NCI-H460 (cell line): ENCODE measurements around the gene FGFRL1. TPM values are rescaled to one million over a fixed set of nuclear protein-coding genes. Genes with fewer than 3 reads are reported as not detected.
"Not testable (repeated sequence)": the region's sequence is repeated elsewhere in the genome, so short reads cannot be mapped to it uniquely, and the experiment has no call there.

ENCODE experiments used
- DNase-seq: peaks from one replicate; pipeline ENCODE4 v3.0.0-alpha.2; 2016; ENCODE audit warnings: low read depth; ENCODE audit errors: extremely low read depth
- total RNA-seq: library from RNA; depleted of rRNA; stranded (reverse); fragments of >200 nt; shearing (Covaris generic); gene quantifications from 2 replicates; pipeline ENCODE4 v1.2.3, GENCODE V29; 2014

Gene FGFRL1
- total RNA-seq, 1 experiment from 2014 or later = 16.8 TPM

DNA sequence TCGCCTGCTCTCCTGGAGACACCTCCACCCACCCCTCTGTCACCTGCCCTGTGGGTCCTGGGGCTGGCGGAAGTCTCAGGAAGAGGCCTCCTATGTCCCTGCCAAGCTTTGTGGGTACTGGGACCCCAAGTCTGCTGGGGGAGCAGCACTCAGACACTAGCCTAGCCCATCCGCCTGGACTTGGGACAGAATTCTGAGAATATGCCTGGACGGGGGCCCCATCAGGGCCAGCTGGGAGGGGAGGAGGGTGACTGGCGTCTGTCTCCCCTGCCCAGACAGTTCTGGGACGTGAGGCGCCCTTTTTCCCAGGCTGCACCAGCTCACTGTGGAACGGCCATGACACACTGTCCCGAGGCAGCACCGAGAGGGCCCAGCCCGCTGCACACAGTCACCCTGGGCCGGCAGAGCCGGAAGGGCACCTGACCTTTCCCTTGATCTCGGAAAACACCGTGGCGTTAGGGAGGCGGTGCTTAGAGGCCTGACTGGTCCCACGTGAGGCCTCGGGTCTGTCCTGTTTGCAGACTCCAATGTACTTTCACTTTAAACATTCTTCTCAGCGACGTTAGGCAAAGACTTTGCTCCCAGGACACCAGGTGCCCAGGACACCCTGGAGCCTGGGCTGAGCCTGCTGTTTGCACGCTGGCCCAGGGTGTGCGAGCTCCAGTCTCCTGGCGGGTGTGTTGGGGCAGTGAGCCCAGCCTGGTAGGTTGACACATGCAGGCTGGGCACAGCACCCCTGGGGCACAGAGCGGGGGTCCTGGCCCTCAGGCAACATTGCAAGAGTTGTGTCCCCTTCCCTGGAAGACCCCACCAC is 18.9 kb upstream of the FGFRL1 start:
- peak; percentile 45 for DNase-seq

DNA sequence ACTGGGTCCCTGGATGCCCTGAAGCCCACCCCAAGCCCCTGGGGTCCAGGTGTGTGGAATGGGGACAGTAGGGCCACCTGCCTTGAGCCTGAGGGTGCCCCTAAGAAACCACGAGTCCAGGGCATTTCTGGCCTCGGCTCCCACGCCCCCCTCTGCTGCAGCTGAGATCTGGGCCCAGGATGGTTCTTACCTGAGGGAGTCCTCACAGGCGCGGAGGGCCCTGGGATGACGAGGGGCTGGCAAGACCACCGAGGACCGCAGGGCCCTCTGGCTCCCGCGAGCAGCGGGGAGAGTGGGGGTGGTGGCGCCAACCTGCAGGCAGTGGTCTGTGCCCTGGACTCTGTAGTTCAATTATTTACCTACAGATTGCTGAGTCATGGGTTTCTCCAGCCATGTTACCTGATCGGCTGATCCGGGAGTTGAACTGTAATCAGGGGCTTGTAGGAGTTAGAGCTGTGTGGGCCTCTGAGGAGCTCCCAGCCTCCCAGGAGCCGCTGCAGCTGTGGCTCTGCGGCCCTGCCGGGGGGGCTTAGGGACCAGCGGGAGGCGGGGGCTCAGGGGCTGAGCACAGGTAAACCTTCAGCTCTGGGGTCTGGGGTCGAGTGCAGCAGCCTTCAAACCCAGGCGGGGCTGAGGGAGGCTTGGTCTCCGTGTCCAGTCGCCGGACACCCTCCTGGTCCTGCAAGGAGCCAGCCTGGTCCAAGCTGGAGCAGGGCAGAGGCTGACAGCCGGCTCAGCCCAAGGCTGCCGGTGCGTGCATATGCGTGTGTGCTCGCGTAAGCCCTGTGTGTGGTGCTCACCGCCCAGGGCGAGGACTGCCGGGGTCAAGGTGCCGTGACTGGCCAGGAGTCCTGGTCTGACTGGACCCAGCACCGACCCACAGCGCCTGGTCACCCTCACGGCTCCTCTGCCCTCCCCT is 18.1 kb upstream of the FGFRL1 start, which contains the start of gene SLC26A1:
TSS of gene SLC26A1 (minus strand) at position 294 of the 919 bp plus-strand sequence. CDS start 1,701 bp downstream, outside the sequence.
- no peak for DNase-seq

DNA sequence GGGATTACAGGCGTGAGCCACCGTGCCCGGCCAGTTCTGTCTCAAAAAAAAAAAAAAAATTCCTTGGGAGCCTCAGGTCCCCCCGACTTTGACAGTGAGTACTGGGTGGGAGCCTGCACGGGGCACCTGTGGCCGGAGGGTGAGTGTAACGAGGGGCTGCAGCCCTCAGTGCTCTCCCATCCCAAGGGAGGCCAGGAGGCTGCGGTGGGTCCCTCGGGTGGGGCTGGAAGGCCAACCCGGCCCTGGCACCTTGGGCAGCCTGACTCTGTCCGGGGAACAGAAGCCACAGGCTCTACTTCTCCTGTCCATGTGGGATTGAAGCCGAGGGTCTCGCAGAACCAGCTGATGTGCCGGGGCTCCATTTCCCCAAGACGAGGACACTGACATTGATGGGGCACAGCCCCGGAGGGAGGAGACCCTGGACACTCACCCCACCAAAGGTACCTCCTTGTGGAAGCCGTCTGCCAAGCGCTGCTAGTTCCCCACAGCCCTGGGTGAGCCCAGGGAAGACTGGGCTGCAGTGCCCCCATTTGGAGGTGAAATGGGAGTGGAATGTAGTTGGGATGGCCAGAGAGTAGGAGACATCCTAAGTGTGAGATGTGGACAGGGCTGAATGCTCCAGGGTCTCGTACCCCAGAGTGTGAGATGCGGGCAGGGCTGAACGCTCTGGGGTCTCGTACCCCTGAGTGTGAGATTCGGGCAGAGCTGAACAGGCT is 16.0 kb upstream of the FGFRL1 start:
- DNase-seq = no peak

DNA sequence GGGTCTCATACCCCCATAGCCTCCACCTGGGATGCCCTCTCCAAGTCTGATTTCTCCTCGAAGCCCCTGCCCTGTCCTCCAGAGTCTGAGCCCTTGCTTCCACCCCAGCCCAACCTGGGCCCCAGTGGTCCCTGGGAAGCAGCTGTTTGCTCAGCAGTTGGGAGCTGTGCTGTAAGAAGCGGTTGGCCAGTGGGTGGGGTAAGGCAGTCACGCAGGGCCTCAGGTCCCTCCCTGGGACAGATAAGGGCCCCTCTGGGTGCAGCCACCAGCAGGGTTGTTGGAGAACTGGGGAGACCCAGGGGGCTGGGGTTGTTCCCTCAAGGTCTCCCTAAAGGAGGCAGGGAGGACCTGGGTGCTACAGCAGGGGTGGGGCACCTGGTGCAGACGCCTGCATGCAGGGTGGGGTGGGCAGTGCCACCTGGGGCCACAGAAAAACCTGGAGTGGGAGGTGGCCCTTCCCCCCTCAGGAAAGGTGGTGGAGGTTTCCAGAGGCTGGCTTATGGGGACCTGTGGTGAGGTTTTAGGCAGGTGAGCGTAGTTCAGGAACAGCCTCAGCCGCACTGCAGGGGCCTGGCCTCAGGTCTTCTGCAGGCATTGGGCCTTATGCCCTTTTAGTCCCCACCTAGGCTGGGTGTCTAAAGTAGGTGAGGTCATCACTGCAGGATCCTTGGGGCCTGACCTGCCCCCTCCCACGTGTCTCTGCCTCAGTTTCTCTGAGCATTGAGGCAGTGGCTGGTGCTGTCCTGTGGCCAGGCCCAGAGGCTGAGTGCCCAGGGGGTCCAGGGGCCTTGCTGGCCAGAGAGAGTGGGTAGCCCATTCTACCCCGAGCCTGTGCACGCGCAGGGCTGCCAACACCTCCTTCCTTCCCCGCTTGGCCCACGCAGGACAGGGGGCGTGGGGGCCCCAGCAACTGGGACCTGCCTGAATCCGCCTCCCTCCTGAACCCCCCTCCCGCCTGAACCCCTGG is 15.1 kb upstream of the FGFRL1 start:
- no peak for DNase-seq

DNA sequence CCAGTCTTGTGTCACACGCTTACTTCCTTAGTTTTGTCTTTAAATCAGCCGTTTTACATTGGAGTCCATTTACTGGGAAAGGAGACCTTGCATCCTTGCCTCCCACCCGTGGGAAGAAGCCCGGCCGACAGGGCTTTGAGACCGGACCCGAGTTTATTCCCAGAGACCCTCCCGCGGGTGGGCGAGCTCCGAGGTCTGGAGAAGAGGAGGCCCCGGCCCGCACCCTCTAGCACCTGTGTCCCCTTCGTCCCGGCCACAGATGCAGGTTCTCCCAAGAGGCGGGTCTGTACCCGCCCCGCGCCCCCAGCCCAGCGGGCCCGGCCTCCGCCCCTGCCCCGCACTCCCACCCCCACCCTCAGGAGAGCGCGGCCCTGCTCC is 14.4 kb upstream of the FGFRL1 start:
- DNase-seq = no peak

DNA sequence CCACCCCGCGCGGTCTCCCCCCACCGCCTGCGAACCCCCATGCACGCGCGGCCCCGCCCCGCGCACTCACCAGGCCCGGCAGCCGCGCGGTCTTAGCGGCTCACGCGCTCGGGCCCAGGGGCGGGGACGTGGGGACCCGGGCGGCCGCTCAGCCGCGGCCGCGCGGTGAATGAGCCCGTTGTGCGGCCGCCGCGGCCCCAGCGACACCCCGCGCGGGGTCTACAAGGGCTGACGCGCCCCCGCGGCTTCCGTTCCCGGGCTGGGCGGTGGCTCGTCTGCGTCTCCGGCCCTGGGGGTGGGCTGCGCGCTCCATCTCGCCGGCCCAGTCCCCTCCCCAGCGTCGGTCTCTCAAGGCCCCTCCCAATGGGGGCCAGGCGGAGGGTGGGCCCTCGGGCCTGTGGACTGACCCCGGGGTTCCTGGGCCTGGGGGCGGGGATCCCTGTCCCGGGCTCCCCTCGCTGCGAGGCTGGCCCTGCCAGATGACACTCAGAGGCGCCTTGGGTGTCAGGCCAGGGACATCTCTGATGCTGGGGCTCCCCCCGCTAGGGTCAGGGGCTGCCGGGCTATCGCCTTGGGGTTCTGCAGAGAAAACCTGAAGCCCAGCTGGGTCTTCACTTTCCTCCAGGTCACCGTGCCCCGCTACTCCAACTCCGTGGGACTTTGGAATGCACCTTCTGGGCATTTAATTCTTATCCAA is 13.9 kb upstream of the FGFRL1 start:
- no peak for DNase-seq

DNA sequence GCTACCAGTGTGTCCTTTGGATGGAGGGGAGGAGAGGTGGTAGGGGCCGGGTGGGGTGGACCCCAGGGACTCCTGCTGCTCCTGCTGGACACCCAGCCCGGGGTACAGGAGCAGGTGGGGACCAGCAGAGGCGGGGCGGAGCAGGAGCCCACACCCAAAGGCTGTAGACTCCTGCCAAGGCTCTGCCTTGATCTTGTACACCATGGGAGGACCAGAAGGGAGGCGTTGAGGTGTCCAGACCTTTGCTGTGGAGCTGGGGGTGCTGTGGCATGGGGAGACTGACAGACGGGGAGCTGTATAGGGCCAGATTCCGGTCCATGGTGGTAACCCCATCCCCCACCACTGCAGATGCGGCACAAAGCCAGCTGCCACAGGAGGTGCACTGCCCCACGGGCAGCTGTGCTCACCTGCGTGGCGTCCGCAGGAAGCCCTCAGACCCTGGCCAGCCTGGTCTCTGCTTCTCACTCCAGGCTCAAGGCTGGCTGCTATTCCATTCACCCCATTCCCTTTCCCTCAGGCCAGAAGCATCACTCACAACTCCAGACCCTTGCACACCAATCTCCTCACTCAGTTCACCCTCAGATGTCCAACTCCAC is 13.2 kb upstream of the FGFRL1 start:
- DNase-seq = no peak

DNA sequence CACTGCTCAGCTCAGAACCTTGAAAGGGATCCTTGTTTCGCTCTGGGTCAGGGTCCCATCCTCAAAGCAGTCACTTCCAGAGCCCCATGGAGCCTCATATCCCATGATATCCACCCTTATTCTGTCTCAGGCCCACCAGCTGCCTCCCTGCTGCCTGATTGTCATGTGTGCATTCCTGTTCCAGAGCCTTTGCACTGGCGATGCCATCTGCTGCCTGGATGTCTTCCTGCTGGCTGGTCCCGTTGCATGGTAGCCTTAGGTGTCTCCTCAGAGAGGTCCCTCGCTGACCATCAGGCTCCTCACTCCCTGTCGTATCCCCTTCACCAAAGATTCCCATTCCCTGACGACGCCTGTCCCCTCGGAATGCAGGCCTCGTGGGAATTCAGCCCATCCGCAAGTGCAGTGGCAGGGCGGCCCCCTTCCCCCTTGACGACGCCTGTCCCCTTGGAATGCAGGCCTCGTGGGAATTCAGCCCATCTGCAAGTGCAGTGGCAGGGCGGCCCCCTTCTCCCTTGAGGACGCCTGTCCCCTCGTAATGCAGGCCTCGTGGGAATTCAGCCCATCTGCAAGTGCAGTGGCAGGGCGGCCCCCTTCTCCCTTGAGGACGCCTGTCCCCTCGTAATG is 12.1 kb upstream of the FGFRL1 start:
- DNase-seq = not testable (repeated sequence)

DNA sequence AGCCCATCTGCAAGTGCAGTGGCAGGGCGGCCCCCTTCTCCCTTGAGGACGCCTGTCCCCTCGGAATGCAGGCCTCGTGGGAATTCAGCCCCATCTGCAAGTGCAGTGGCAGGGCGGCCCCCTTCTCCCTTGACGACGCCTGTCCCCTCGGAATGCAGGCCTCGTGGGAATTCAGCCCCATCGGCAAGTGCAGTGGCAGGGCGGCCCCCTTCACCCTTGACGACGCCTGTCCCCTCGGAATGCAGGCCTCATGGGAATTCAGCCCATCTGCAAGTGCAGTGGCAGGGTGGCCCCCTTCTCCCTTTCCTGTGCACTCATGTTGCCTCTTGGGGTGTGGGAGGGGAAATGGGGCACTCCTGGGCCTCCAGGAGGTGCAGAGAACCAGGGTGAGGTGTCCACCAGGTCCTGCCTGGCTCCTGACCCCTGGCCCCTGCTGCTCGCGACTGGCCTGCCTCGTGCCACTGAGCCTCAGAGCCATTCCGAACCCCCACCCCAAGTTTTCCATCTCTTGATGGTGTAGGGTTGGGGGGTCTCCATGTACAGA is 11.5 kb upstream of the FGFRL1 start:
- no peak for DNase-seq

DNA sequence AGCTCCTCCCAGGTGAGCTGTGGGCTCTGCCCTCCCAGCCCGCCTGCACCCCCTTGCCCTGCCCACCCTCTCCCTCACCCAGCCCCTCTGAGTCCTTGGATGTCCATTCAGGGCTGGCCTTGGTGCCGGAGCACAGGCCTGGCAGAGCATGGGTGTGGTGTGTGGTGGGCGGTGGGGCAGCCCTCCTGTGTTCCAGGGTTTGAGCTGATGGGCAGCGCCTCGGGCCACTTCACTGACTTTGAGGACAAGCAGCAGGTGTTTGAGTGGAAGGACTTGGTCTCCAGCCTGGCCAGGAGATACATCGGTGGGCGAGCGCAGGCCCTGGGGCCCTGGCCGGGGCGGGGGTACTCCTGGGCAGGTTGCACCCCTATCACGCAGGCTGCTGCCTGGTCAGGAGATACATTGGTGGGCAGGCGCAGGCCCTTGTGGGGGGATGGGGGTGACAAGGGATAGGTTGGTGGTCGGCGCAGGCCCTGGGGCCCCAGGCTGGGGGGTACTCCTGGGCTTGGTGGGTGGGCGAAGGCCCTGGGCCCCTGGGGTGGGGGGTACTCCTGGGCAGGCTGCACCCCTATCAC is 10.7 kb upstream of the FGFRL1 start:
- DNase-seq = no peak

DNA sequence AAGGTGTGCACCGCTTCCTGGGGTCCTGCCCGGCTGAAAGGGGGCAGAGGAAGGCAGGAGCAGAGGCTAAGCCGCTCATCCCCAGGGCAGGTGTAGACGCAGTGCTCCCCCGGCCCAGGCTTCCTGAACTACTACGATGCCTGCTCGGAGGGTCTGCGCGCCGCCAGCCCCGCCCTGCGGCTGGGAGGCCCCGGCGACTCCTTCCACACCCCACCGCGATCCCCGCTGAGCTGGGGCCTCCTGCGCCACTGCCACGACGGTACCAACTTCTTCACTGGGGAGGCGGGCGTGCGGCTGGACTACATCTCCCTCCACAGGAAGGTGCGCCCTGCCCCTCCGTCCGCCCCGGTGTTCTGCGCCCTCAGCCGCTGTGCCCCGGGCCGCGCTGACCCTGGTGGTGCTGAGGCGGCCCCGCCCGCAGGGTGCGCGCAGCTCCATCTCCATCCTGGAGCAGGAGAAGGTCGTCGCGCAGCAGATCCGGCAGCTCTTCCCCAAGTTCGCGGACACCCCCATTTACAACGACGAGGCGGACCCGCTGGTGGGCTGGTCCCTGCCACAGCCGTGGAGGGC is 9.8 kb upstream of the FGFRL1 start:
- no peak for DNase-seq

DNA sequence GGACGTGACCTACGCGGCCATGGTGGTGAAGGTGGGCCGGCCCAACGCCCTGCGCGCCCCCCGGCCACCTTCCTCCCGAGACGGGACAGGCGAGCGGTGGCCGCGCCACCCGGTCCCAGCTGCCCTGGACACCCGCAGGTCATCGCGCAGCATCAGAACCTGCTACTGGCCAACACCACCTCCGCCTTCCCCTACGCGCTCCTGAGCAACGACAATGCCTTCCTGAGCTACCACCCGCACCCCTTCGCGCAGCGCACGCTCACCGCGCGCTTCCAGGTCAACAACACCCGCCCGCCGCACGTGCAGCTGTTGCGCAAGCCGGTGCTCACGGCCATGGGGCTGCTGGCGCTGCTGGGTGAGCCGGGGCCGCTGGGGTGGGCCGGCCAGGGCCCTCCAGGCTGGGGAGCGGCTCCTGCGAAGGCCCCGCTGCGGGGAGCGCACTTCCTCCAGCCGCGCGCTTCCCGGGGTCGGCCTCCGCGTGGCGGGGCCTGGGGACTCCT is 9.2 kb upstream of the FGFRL1 start:
- DNase-seq = no peak

DNA sequence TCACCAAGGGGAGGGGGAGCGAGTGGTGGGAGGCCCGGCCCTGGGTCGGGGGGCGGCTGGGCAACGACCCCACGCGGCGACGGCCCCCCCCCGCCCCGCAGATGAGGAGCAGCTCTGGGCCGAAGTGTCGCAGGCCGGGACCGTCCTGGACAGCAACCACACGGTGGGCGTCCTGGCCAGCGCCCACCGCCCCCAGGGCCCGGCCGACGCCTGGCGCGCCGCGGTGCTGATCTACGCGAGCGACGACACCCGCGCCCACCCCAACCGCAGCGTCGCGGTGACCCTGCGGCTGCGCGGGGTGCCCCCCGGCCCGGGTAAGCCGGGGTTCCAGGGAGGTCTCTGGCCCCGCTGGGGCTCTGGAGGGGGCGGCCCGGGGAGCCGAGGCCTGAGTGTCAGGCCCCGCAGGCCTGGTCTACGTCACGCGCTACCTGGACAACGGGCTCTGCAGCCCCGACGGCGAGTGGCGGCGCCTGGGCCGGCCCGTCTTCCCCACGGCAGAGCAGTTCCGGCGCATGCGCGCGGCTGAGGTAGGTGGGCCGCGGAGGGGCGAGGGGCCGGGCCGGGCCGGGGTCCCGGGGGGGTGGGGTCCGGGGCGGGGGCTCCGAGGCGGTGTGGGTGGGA is 8.7 kb upstream of the FGFRL1 start:
- DNase-seq = no peak

DNA sequence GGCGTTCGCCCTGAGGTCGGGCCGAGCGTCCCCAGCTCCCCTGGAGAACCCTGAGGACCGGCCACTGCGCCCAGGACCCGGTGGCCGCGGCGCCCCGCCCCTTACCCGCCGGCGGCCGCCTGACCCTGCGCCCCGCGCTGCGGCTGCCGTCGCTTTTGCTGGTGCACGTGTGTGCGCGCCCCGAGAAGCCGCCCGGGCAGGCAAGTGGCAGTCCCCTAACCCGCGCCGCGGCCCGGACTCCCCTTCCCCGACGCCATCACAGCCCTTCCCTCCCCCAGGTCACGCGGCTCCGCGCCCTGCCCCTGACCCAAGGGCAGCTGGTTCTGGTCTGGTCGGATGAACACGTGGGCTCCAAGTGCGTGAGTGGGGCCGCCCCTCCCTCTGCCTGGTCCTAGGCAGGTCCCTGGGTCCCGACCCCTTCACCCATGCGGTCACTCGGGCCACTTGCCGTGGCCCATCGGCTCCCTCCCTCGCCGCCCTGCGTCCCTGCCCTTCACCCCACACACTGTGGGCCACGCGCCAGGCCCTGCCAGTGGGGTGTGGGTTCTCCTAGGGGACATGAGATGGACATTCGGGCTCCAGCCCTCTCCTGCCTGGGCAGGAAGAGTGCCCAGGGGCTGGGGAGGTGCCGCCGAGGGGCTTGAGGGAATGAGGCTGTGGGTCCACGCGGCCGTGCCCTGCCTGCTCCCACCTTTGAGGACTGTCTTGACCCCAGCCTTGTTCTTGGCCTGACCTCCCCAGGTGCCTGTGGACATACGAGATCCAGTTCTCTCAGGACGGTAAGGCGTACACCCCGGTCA is 8.0 kb upstream of the FGFRL1 start:
- DNase-seq = no peak

DNA sequence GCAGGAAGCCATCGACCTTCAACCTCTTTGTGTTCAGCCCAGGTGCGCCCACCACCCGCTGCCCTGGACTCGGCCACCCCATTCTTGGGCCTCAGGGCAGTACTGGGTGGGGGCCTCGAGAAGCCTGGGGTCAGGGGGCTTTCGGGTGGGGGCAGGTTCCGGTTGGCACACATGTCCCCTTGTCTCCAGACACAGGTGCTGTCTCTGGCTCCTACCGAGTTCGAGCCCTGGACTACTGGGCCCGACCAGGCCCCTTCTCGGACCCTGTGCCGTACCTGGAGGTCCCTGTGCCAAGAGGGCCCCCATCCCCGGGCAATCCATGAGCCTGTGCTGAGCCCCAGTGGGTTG is 7.4 kb upstream of the FGFRL1 start:
- no peak for DNase-seq
